ENCODE results near the gene HOXB3. TPM values are rescaled to one million over a fixed set of nuclear protein-coding genes. Genes with fewer than 3 reads are reported as not detected.

HOXB3 gene
- total and polyA plus RNA-seq, 2 of the 13 experiments (the other 11 are each of a cell fraction or from before 2014, with no cell fraction given) = not detected

DNA sequence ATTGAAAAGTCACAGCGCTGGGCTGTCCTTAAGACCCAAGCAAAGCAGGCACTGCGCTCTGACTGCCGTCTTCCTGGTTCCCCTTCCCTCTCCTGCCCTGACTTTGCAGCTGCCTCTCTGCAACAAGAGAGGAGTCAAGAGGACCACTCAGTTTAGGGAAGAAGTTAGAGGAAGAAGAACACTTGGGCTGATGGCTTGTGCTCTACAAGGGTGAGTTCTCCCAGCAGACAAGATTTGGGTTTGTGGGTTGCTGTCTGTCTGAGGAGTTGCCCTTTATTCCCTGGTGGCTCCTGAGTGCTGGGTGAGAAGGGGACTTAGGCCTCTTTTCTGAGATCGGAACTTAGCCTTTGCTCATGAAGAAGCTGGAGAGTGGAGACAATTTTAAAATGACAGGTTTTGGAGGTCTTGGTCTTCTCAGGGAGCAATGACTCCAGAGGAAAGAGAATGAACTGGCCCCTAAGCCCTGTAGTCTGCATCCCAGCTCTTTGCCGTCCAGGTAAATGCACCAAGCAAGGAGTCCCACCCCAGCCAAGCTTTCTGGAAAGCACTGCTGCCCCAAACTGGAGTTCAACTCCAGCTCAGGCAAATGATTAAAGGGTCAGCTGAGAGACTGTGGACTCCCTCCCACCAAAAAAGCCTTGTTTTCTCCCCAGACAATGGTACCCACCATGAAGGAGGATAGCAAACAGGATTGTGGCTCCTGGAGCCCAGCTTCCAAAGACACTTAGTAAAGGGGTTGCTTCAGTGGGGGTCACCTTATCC, 38.8 kb upstream of the HOXB3 start:
- DNase-seq (ENCODE audit: low spot score) = no peak
- Histone ChIP-seq H3K4me3 (replicated peaks in 1 of 3; ENCODE audit: insufficient read depth in 1 of 3, low read depth in 2 of 3, low read length in 3 of 3) (no peak overlapping the region), H3K4me2 (ENCODE audit: low read depth, low read length) (no peak overlapping the region), H3K9ac (ENCODE audit: insufficient read depth, low read depth, low read length) (no peak overlapping the region), H3K9me3 (ENCODE audit: low read length) (no peaks in the 10 kb centered on the region), H4K20me1 (ENCODE audit: insufficient read depth, low read length) (no peaks in the 10 kb centered on the region), H3K27ac (ENCODE audit: extremely low read length, insufficient read depth, low read length) (no peak overlapping the region), H3K79me2 (ENCODE audit: insufficient read depth, low read length) (no peaks in the 10 kb centered on the region), H3K4me1 (ENCODE audit: insufficient read depth, low read length) (no peaks in the 10 kb centered on the region), H2AFZ (ENCODE audit: low read length) (no peak overlapping the region), H3K36me3 (replicated peaks in 1 of 2; ENCODE audit: control insufficient read depth in 1 of 2, insufficient read depth in 2 of 2, low read length in 2 of 2) (no peaks in the 10 kb centered on the region), H3K27me3 (ENCODE audit: control insufficient read depth in 1 of 2, insufficient read depth in 2 of 2, low read length in 2 of 2) (peaks cover 39 to 97% of the 10 kb centered on the region in 2 experiments)
- ATAC-seq = no peak
- TF ChIP-seq ZNF543 (CRISPR knock-in tag; IDR thresholded peaks at IDR 0.05) (no peak), ATAD3A (CRISPR knock-in tag; IDR thresholded peaks at IDR 0.05) (no peak), MXI1 (IDR thresholded peaks at IDR 0.05; ENCODE audit: borderline replicate concordance, low read depth, low read length) (no peak), KAT7 (CRISPR knock-in tag; IDR thresholded peaks at IDR 0.05; ENCODE audit: borderline replicate concordance) (no peak), ZBTB8A (CRISPR knock-in tag; IDR thresholded peaks at IDR 0.05; ENCODE audit: borderline replicate concordance, low read depth) (no peak), RCOR2 (CRISPR knock-in tag; IDR thresholded peaks at IDR 0.05) (no peak), NFKB2 (CRISPR knock-in tag; IDR thresholded peaks at IDR 0.05; ENCODE audit: borderline replicate concordance) (no peak)
- TF ChIP-seq, protein P1, sequence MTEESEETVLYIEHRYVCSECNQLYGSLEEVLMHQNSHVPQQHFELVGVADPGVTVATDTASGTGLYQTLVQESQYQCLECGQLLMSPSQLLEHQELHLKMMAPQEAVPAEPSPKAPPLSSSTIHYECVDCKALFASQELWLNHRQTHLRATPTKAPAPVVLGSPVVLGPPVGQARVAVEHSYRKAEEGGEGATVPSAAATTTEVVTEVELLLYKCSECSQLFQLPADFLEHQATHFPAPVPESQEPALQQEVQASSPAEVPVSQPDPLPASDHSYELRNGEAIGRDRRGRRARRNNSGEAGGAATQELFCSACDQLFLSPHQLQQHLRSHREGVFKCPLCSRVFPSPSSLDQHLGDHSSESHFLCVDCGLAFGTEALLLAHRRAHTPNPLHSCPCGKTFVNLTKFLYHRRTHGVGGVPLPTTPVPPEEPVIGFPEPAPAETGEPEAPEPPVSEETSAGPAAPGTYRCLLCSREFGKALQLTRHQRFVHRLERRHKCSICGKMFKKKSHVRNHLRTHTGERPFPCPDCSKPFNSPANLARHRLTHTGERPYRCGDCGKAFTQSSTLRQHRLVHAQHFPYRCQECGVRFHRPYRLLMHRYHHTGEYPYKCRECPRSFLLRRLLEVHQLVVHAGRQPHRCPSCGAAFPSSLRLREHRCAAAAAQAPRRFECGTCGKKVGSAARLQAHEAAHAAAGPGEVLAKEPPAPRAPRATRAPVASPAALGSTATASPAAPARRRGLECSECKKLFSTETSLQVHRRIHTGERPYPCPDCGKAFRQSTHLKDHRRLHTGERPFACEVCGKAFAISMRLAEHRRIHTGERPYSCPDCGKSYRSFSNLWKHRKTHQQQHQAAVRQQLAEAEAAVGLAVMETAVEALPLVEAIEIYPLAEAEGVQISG (CRISPR knock-in tag; IDR thresholded peaks at IDR 0.05) = no peak
- TF ChIP-seq, protein P2, sequence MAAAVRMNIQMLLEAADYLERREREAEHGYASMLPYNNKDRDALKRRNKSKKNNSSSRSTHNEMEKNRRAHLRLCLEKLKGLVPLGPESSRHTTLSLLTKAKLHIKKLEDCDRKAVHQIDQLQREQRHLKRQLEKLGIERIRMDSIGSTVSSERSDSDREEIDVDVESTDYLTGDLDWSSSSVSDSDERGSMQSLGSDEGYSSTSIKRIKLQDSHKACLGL (CRISPR knock-in tag; IDR thresholded peaks at IDR 0.05) = no peak
- TF ChIP-seq, protein P3, sequence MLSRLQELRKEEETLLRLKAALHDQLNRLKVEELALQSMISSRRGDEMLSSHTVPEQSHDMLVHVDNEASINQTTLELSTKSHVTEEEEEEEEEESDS (CRISPR knock-in tag; IDR thresholded peaks at IDR 0.05; ENCODE audit: borderline replicate concordance) = no peak
- TF ChIP-seq, protein P4, sequence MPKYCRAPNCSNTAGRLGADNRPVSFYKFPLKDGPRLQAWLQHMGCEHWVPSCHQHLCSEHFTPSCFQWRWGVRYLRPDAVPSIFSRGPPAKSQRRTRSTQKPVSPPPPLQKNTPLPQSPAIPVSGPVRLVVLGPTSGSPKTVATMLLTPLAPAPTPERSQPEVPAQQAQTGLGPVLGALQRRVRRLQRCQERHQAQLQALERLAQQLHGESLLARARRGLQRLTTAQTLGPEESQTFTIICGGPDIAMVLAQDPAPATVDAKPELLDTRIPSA (CRISPR knock-in tag; IDR thresholded peaks at IDR 0.05; ENCODE audit: borderline replicate concordance) = no peak
- in situ Hi-C loops (cut with HindIII; ENCODE audit: extremely low pct_ligation_motif_present, low pct_unique_long_range_greater_than_20kb) (no loop called here), intact Hi-C loops (cut with micrococcal nuclease; ENCODE audit: unreplicated experiment) (no loop called here)
- ChIA-PET POLR2A (no interaction called here), CTCF (ENCODE audit: low intra/inter-chr PET ratio, low total read pairs) (no interaction called here)
- 2% methylated on average over 5 of the region's 5 CpGs for WGBS (ENCODE audit: low lambda C conversion rate)
- no TSS peak for BruUV-seq (replicated peaks)
- FAIRE-seq = no peak
